Tibial nerve (tissue), 4 donors: ENCODE data around the gene AAMDC. TPM values are rescaled to one million over a fixed set of nuclear protein-coding genes. Genes with fewer than 3 reads are reported as not detected.
"Not testable (repeated sequence)": the region's sequence is repeated elsewhere in the genome, so short reads cannot be mapped to it uniquely, and the experiment has no call there.

Experiments
- DNase-seq, 2 donors: peaks; one replicate each; pipeline ENCODE4 v3.0.0-alpha.2; 2019; ENCODE audit warnings: low spot score in 2 of 2
- H3K27ac ChIP-seq, 4 donors: fragments of 200-600 bp; sonication (generic) in 3 of 4; one replicate each; pipeline ENCODE4 v1.5.1; 2017 to 2019; ENCODE audit warnings: mild to moderate bottlenecking in 1 of 4
- H3K27me3 ChIP-seq, 2 donors: fragments of 200-600 bp; sonication (generic) in 1 of 2; one replicate each; pipeline versions ENCODE4 v1.5.1 to v1.6.0; 2017 to 2019
- H3K36me3 ChIP-seq, 3 donors: fragments of 200-600 bp; sonication (generic); one replicate each; pipeline ENCODE4 v1.5.1; 2018 to 2019
- H3K4me1 ChIP-seq, 4 donors: fragments of 200-600 bp; sonication (generic) in 3 of 4; one replicate each; pipeline ENCODE4 v1.5.1; 2017 to 2019
- H3K4me3 ChIP-seq, 4 donors: fragments of 200-600 bp; sonication (generic) in 3 of 4; one replicate each; pipeline ENCODE4 v1.5.1; 2017 to 2019; ENCODE audit warnings: mild to moderate bottlenecking in 1 of 4, moderate library complexity in 1 of 4
- H3K9me3 ChIP-seq, 4 donors: fragments of 200-600 bp; sonication (generic) in 3 of 4; one replicate each; pipeline ENCODE4 v1.5.1; 2017 to 2019
- EP300 ChIP-seq, 2 donors: sonication (generic); formaldehyde crosslinking; IDR thresholded peaks; one replicate each; pipeline ENCODE4 v1.6.1; 2017; ENCODE audit warnings: antibody characterized with exemption in 2 of 2, mild to moderate bottlenecking in 1 of 2
- POLR2A ChIP-seq, 2 donors: fragments of 450-650 bp; IDR thresholded peaks; one replicate each; pipeline ENCODE4 v1.6.1; 2017; ENCODE audit warnings: antibody characterized with exemption in 2 of 2, mild to moderate bottlenecking in 2 of 2, moderate library complexity in 2 of 2
- WGBS, 2 donors: methylation state at CpG; one replicate each; pipeline ENCODE4 v1.1.5; 2018; 5-methylcytosine and 5-hydroxymethylcytosine counted together
- total RNA-seq, 4 donors: library from RNA; depleted of rRNA; stranded (reverse); fragments of >200 nt; gene quantifications; one replicate each; pipeline ENCODE4 v1.1.0, GENCODE V29; 2016
- TF ChIP-seq, protein P1 (sequence below), 5 experiments: fragments of 200-600 bp in 3 of 5; fragments of 450-650 bp in 2 of 5; sonication (generic) in 3 of 5; IDR thresholded peaks; one replicate each; pipeline ENCODE4 v1.5.1; 2016 to 2019; ENCODE audit warnings: antibody characterized with exemption in 5 of 5, mild to moderate bottlenecking in 3 of 5, moderate library complexity in 2 of 5

AAMDC gene
- total RNA-seq, 4 donors from 2014 or later: 17.1 to 48.6 (median 27.6) TPM

GRCh38 chr11:77891256-77891655, 70.3 kb downstream of the AAMDC start:
- H3K9me3 ChIP-seq, H3K27me3 ChIP-seq, H3K4me1 ChIP-seq, H3K4me3 ChIP-seq, DNase-seq, H3K27ac ChIP-seq: not testable (repeated sequence)
- WGBS, 2 donors: 93 to 96% methylated on average over 7 of the region's 7 CpGs
- peaks cover 0 to 49% (median 6%) of the 10 kb centered on the region in 3 donors for H3K36me3 ChIP-seq

DNA sequence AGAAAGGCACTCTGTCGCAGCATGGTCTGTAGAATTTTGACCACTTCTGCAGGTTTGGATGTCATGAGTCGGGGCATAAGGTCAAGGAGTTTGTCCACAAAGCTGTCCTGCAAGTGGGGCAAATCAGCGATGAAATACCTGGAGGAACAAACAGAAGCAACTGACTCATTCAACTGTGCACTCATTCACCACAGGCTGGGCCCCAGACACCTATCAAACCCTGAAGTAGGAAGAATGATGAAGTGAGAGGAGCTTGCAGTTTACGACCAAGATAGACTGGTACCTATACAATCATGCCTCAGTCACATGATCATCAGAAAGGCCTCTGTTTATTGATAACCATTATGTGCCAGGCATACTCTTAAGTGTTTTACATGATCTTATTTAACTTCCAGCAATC, 70.8 kb downstream of the AAMDC start:
- not testable (repeated sequence) for H3K9me3 ChIP-seq, DNase-seq, H3K27me3 ChIP-seq, H3K4me1 ChIP-seq, H3K4me3 ChIP-seq, H3K27ac ChIP-seq
- H3K36me3 ChIP-seq: peaks cover 0 to 45% (median 5%) of the 10 kb centered on the region in 3 donors
- WGBS, 2 donors: 89 to 99% methylated on average over 3 to 4 of the region's 4 CpGs

DNA sequence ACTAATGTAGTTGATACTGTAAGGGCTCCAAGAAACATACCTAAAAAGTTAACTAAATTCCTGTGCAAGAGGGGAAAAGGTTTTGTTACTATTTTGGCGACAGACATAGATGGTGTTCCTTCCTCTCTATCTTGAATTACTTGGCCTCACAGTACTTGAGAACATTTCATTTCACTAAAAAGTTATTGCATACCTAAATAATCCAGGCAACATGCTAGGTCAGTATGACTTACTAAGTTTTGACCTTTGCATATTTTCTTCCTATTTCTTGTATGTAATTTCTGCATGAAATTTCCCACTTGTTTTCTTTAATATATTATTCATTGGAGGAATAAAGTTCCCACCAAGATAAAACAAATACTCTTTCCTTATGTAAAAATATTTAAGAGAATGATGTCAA, 74.0 kb downstream of the AAMDC start:
- WGBS, 2 donors: 55 to 76% methylated on average over 1 of the region's 1 CpG
- H3K4me3 ChIP-seq, H3K27me3 ChIP-seq, H3K27ac ChIP-seq, H3K4me1 ChIP-seq, DNase-seq, H3K9me3 ChIP-seq: not testable (repeated sequence)
- H3K36me3 ChIP-seq: peaks cover 0 to 57% (median 0%) of the 10 kb centered on the region in 3 donors

DNA sequence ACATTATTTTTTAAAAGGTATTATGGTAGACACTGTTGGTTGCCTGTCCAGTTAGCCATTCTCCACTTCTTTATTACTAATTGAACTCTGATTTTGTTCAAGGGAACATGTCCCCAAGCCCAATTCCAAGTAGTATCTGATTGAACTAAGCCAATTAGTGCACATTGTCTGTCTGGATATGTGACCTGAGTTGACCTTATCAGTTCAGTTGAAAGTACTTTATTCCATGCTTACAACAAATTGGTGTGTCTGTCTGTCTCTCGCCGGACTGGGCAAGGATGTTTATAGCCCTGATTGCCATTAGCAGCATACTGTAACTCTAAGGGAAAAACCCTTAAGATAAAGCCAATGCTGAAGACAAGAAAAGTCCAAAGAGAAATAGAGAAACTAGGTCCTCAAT, 87.9 kb downstream of the AAMDC start:
- H3K27ac ChIP-seq: no peak overlapping the region
- H3K36me3 ChIP-seq: peaks cover 0 to 31% (median 0%) of the 10 kb centered on the region in 3 donors
- H3K4me3 ChIP-seq: no peak overlapping the region
- no peaks in the 10 kb centered on the region for H3K27me3 ChIP-seq
- H3K4me1 ChIP-seq: peaks cover 0 to under 1% (median 0%) of the 10 kb centered on the region in 4 donors
- DNase-seq: no peak
- 90 to 91% methylated on average over 2 of the region's 2 CpGs for WGBS, 2 donors
- TF ChIP-seq EP300 (IDR thresholded peaks at IDR 0.05) (no peak), POLR2A (IDR thresholded peaks at IDR 0.05) (no peak)
- TF ChIP-seq, protein P1, sequence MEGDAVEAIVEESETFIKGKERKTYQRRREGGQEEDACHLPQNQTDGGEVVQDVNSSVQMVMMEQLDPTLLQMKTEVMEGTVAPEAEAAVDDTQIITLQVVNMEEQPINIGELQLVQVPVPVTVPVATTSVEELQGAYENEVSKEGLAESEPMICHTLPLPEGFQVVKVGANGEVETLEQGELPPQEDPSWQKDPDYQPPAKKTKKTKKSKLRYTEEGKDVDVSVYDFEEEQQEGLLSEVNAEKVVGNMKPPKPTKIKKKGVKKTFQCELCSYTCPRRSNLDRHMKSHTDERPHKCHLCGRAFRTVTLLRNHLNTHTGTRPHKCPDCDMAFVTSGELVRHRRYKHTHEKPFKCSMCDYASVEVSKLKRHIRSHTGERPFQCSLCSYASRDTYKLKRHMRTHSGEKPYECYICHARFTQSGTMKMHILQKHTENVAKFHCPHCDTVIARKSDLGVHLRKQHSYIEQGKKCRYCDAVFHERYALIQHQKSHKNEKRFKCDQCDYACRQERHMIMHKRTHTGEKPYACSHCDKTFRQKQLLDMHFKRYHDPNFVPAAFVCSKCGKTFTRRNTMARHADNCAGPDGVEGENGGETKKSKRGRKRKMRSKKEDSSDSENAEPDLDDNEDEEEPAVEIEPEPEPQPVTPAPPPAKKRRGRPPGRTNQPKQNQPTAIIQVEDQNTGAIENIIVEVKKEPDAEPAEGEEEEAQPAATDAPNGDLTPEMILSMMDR (IDR thresholded peaks at IDR 0.05): no peak
- H3K9me3 ChIP-seq: no peaks in the 10 kb centered on the region

- peaks cover 0 to 5% (median under 1%) of the 10 kb centered on the region in 4 donors for H3K4me1 ChIP-seq
- no peak overlapping the region for H3K27ac ChIP-seq
- no peak overlapping the region for H3K4me3 ChIP-seq
- H3K36me3 ChIP-seq: peaks cover 0 to 29% (median 0%) of the 10 kb centered on the region in 3 donors
- no peaks in the 10 kb centered on the region for H3K9me3 ChIP-seq
- 88 to 96% methylated on average over 2 of the region's 2 CpGs for WGBS, 2 donors
- H3K27me3 ChIP-seq: no peaks in the 10 kb centered on the region
- TF ChIP-seq EP300 (IDR thresholded peaks at IDR 0.05) (no peak), POLR2A (IDR thresholded peaks at IDR 0.05) (no peak)
- TF ChIP-seq, protein P1 (IDR thresholded peaks at IDR 0.05): no peak
- DNase-seq: no peak
These were observed 88.3 kb downstream of the AAMDC start for GRCh38 chr11:77909277-77909676.

GRCh38 chr11:77910828-77911227, 89.9 kb downstream of the AAMDC start:
- 90 to 92% methylated on average over 6 of the region's 6 CpGs for WGBS, 2 donors
- H3K27ac ChIP-seq, H3K9me3 ChIP-seq, H3K4me3 ChIP-seq, DNase-seq, H3K27me3 ChIP-seq: not testable (repeated sequence)
- H3K36me3 ChIP-seq: peaks cover 0 to 32% (median 0%) of the 10 kb centered on the region in 3 donors
- H3K4me1 ChIP-seq: peaks cover 0 to 15% (median 2%) of the 10 kb centered on the region in 4 donors

DNA sequence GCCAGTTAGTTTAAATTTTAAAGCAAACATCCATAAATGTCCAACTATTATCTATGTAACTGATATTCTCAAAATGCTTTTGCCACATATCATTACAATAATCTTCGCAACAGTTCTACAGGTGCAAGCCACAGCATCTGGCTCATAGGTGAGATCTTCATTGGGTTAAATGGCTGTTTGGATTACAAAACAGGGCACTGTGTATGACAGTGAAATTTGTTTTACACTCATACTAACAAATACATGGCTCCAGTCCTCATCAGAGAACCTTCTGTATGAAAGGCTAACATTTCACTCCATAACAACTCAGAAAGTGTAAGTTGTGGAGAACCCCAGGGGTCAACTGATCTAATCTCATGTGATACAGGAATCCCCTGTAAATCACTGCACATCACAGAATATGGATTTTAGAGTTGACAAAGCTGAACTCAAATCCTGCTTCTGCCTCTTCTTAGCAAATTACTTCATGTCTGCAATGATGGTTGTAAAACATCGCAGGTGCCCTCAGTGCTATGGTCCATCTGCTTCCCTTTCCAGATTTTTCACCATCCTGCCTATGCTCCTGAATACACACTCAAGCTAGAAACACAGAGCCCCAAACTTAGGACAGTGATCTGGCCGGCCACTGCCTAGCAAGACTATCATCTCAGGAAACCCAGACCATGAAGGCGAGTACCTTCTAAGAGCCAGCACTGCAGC, 92.8 kb downstream of the AAMDC start:
- Histone ChIP-seq H3K36me3 (peaks cover 0 to 25% (median 0%) of the 10 kb centered on the region in 3 donors), H3K4me1 (peaks cover 0 to 15% (median 2%) of the 10 kb centered on the region in 4 donors)
- H3K27me3 ChIP-seq, H3K4me3 ChIP-seq, H3K27ac ChIP-seq, H3K9me3 ChIP-seq, DNase-seq: not testable (repeated sequence)
- WGBS, 2 donors: 76 to 80% methylated on average over 3 to 4 of the region's 4 CpGs

DNA sequence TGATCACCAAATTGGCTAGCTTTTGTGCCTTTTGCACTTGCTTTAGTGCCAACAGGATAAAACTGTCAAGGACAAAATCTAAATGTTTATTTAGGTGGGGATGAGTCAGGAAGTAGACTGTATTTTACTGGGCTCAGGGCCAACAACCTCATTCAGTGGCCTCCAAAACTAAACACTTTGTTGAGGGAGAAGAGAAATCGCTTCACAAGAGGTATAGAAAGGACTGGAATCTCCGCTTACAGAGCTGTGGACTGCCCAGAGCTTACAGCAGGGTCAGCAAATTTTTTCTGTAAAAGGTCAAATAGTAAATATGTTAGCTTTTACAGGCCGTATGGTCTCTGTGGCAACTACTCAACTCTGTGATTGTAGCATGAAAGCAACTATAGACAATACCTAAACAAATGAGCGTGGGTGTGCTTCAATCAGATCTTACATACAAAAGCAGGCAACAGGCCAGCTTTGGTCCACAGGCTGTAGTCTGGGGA, 93.4 kb downstream of the AAMDC start:
- not testable (repeated sequence) for H3K9me3 ChIP-seq, H3K27ac ChIP-seq, H3K4me3 ChIP-seq, H3K27me3 ChIP-seq, DNase-seq
- H3K36me3 ChIP-seq: peaks cover 0 to 27% (median 0%) of the 10 kb centered on the region in 3 donors
- H3K4me1 ChIP-seq: peaks cover 0 to 15% (median 2%) of the 10 kb centered on the region in 4 donors
- 28 to 40% methylated on average over 4 of the region's 4 CpGs for WGBS, 2 donors

GRCh38 chr11:77917713-77918112, 96.8 kb downstream of the AAMDC start:
- not testable (repeated sequence) for DNase-seq, H3K9me3 ChIP-seq, H3K4me3 ChIP-seq, H3K27me3 ChIP-seq, H3K27ac ChIP-seq
- Histone ChIP-seq H3K4me1 (peaks cover 0 to 15% (median 2%) of the 10 kb centered on the region in 4 donors), H3K36me3 (peaks cover 0 to 39% (median 0%) of the 10 kb centered on the region in 3 donors)
- WGBS, 2 donors: 75 to 100% methylated on average over 1 of the region's 2 CpGs
